K562 (cell line): ENCODE results near the gene FAM186B. TPM values are rescaled to one million over a fixed set of nuclear protein-coding genes. Genes with fewer than 3 reads are reported as not detected.

ENCODE experiments used
- GATA2 ChIP-seq: sonication (generic); formaldehyde crosslinking; IDR thresholded peaks from 2 replicates; pipeline ENCODE4 v1.4.0; 2020; ENCODE audit warnings: mild to moderate bottlenecking, missing genetic modification reagents
- GTF2E2 ChIP-seq: fragments of 200-800 bp; sonication (Bioruptor generic); IDR thresholded peaks from 2 replicates; pipeline ENCODE4 v1.6.1; 2016; ENCODE audit warnings: missing genetic modification characterization, missing compliant biosample characterization
- HIVEP1 ChIP-seq: fragments of 250-450 bp; sonication (Bioruptor Pico); IDR thresholded peaks from 2 replicates; pipeline ENCODE4 v1.4.0; 2020; ENCODE audit warnings: mild to moderate bottlenecking
- HLTF ChIP-seq: fragments of 450-650 bp; IDR thresholded peaks from 2 replicates; pipeline ENCODE4 v1.6.1; 2016
- KAT7 ChIP-seq: sonication (generic); formaldehyde crosslinking; IDR thresholded peaks from 2 replicates; pipeline ENCODE4 v1.8.0; 2022; ENCODE audit warnings: missing genetic modification reagents, mild to moderate bottlenecking, borderline replicate concordance
- LARP7 ChIP-seq: fragments of 450-650 bp; IDR thresholded peaks from 2 replicates; pipeline ENCODE4 v1.6.1; 2016
- MED1 ChIP-seq: sonication (generic); formaldehyde crosslinking; IDR thresholded peaks from 2 replicates; pipeline ENCODE4 v1.8.1; 2023; ENCODE audit warnings: missing genetic modification reagents, borderline replicate concordance
- NR2F6 ChIP-seq: fragments of 450-650 bp; formaldehyde crosslinking; IDR thresholded peaks from 2 replicates; pipeline ENCODE4 v1.4.0; 2020; ENCODE audit warnings: mild to moderate bottlenecking
- SMARCA4 ChIP-seq: fragments of 450-650 bp; IDR thresholded peaks from 2 replicates; pipeline ENCODE4 v1.6.1; 2016
- ZNF134 ChIP-seq: fragments of 250-450 bp; sonication (Bioruptor Pico); conservative IDR thresholded peaks from 2 replicates; pipeline ENCODE4 v1.4.0; 2020
- polyA plus RNA-seq, 8 experiments: library from polyadenylated mRNA; depleted of rRNA in 4 of 8; stranded (reverse) in 5 of 8; unstranded in 3 of 8; fragments of >200 nt; fragmentation: Nextera tagmentation in 2 of 8; fragmentation: Illumina TruSeq in 1 of 8; extraction: Ambion mirVana in 2 of 8; extraction: Trizol in 1 of 8; gene quantifications; 2 replicates each; pipeline versions ENCODE4 v1.2.1 to v1.2.3, GENCODE V29; 2011 to 2014; ENCODE audit warnings: inconsistent platforms in 1 of 8, missing spikeins in 1 of 8
- total RNA-seq, 7 experiments: library from RNA; depleted of rRNA in 6 of 7; stranded (reverse); fragments of >200 nt in 6 of 7; fragmentation: Illumina TruSeq in 2 of 7; extraction: Trizol in 2 of 7; gene quantifications; 2 replicates each; pipeline versions ENCODE4 v1.2.1 to v1.2.3, GENCODE V29; 2011 to 2021; ENCODE audit warnings: low replicate concordance in 1 of 7
- TF ChIP-seq, protein P1 (sequence below): sonication (generic); formaldehyde crosslinking; IDR thresholded peaks from 2 replicates; pipeline ENCODE4 v1.8.0; 2023; ENCODE audit warnings: missing genetic modification reagents, mild to moderate bottlenecking, borderline replicate concordance
- TF ChIP-seq, protein P2 (sequence below), 2 experiments: IDR thresholded peaks; 2 replicates each; pipeline ENCODE4 v1.6.1; 2011; ENCODE audit warnings: borderline replicate concordance in 1 of 2, control low read depth in 1 of 2, low read depth in 1 of 2, low read length in 1 of 2, mild to moderate bottlenecking in 1 of 2, mixed read lengths in 1 of 2, moderate library complexity in 1 of 2; ENCODE audit not compliant: insufficient read depth in 1 of 2, insufficient read length in 1 of 2, poor library complexity in 1 of 2, severe bottlenecking in 1 of 2; ENCODE audit errors: extremely low read depth in 1 of 2
- TF ChIP-seq, protein P3 (sequence below): fragments of 250-450 bp; sonication (Bioruptor Pico); IDR thresholded peaks from 2 replicates; pipeline ENCODE4 v1.5.0; 2021; ENCODE audit warnings: mild to moderate bottlenecking, borderline replicate concordance

Gene FAM186B
- total and polyA plus RNA-seq, 9 of the 15 experiments (the other 6 are each of a cell fraction or from before 2014, with no cell fraction given) = 0.07 to 0.42 (median 0.15) TPM

DNA sequence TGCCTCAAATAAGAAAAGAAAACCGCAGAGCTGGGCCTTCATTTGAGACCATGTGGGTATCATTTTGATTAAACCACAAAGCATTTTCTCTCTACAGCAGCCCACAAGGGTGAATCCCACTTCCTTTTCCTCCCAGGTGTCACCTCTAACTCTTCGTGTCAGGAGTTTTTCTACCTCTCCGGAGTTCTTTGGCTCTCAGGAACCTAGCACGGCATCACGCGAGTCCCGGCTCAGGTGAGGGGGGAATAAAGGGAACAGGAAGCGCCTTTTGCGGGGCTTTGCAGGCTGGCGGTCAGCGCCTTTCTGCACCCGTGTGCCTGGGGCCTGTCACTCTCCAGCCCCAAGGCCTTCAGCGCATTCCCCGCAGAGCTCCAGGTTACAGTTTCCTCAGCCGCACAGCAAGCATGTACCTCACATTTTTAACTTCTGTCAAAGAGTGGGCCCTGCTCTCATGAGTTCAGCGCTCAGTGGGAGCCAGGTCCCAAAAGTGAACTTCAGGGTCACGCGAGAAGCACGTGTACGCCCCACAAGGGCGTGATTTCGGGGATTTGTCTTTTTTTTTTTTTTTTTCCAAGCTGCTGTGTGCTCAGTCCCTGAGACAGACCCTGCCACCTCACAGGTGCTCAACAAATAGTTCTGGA lies 17.2 kb upstream of the FAM186B start (continued):
- TF ChIP-seq, protein P1, sequence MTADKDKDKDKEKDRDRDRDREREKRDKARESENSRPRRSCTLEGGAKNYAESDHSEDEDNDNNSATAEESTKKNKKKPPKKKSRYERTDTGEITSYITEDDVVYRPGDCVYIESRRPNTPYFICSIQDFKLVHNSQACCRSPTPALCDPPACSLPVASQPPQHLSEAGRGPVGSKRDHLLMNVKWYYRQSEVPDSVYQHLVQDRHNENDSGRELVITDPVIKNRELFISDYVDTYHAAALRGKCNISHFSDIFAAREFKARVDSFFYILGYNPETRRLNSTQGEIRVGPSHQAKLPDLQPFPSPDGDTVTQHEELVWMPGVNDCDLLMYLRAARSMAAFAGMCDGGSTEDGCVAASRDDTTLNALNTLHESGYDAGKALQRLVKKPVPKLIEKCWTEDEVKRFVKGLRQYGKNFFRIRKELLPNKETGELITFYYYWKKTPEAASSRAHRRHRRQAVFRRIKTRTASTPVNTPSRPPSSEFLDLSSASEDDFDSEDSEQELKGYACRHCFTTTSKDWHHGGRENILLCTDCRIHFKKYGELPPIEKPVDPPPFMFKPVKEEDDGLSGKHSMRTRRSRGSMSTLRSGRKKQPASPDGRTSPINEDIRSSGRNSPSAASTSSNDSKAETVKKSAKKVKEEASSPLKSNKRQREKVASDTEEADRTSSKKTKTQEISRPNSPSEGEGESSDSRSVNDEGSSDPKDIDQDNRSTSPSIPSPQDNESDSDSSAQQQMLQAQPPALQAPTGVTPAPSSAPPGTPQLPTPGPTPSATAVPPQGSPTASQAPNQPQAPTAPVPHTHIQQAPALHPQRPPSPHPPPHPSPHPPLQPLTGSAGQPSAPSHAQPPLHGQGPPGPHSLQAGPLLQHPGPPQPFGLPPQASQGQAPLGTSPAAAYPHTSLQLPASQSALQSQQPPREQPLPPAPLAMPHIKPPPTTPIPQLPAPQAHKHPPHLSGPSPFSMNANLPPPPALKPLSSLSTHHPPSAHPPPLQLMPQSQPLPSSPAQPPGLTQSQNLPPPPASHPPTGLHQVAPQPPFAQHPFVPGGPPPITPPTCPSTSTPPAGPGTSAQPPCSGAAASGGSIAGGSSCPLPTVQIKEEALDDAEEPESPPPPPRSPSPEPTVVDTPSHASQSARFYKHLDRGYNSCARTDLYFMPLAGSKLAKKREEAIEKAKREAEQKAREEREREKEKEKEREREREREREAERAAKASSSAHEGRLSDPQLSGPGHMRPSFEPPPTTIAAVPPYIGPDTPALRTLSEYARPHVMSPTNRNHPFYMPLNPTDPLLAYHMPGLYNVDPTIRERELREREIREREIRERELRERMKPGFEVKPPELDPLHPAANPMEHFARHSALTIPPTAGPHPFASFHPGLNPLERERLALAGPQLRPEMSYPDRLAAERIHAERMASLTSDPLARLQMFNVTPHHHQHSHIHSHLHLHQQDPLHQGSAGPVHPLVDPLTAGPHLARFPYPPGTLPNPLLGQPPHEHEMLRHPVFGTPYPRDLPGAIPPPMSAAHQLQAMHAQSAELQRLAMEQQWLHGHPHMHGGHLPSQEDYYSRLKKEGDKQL (CRISPR knock-in tag) = no peak
- no peak for TF ChIP-seq HLTF
- TF ChIP-seq, protein P2, sequence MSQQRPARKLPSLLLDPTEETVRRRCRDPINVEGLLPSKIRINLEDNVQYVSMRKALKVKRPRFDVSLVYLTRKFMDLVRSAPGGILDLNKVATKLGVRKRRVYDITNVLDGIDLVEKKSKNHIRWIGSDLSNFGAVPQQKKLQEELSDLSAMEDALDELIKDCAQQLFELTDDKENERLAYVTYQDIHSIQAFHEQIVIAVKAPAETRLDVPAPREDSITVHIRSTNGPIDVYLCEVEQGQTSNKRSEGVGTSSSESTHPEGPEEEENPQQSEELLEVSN (IDR thresholded peaks at IDR 0.05; ENCODE audit: borderline replicate concordance in 1 of 2, extremely low read depth in 1 of 2, insufficient read depth in 1 of 2, insufficient read length in 1 of 2, low read depth in 1 of 2, low read length in 1 of 2, poor library complexity in 1 of 2, severe bottlenecking in 1 of 2) = peak; percentile 8 to 43
- TF ChIP-seq, protein P3, sequence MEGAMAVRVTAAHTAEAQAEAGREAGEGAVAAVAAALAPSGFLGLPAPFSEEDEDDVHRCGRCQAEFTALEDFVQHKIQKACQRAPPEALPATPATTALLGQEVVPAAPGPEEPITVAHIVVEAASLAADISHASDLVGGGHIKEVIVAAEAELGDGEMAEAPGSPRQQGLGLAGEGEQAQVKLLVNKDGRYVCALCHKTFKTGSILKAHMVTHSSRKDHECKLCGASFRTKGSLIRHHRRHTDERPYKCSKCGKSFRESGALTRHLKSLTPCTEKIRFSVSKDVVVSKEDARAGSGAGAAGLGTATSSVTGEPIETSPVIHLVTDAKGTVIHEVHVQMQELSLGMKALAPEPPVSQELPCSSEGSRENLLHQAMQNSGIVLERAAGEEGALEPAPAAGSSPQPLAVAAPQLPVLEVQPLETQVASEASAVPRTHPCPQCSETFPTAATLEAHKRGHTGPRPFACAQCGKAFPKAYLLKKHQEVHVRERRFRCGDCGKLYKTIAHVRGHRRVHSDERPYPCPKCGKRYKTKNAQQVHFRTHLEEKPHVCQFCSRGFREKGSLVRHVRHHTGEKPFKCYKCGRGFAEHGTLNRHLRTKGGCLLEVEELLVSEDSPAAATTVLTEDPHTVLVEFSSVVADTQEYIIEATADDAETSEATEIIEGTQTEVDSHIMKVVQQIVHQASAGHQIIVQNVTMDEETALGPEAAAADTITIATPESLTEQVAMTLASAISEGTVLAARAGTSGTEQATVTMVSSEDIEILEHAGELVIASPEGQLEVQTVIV (CRISPR knock-in tag) = no peak
- no peak for TF ChIP-seq NR2F6 (CRISPR knock-in tag)
- 0 out of 2 replicates have a peak, but pooled peaks have one; percentile 31 for TF ChIP-seq LARP7
- TF ChIP-seq MED1 (CRISPR knock-in tag) = no peak
- TF ChIP-seq KAT7 (CRISPR knock-in tag) = no peak
- TF ChIP-seq ZNF134 = no peak
- TF ChIP-seq HIVEP1 = no peak
- no peak; the same call in none of the 2 replicates for TF ChIP-seq SMARCA4
- TF ChIP-seq GTF2E2 = no peak
- no peak for TF ChIP-seq GATA2 (CRISPR knock-in tag)
